ENCODE measurements around the gene CDIP1.

- TF ChIP-seq POLR2AphosphoS5 (IDR thresholded peaks at IDR 0.05; ENCODE audit: low read depth, low read length) (no peak), REST (IDR thresholded peaks at IDR 0.05; ENCODE audit: insufficient read depth in 1 of 2, low read depth in 2 of 2, low read length in 2 of 2) (no peak), TAF1 (IDR thresholded peaks at IDR 0.05; ENCODE audit: borderline replicate concordance, insufficient read depth, low read length) (no peak)
Observed at GRCh38 chr16:4537376-4538343, 913 bp downstream of the CDIP1 start.
